Chondrocyte (in vitro differentiated cells): Measurements from ENCODE around the gene TIRAP. TPM values are rescaled to one million over a fixed set of nuclear protein-coding genes. Genes with fewer than 3 reads are reported as not detected.

Experiments
- DNase-seq: peaks from one replicate; pipeline ENCODE4 v3.0.0; 2021; ENCODE audit warnings: mixed read lengths, low spot score
- H3K27ac Mint-ChIP-seq: one replicate; pipeline ENCODE4 v1.8.0; 2021; ENCODE audit warnings: mild to moderate bottlenecking, moderate library complexity, mixed read lengths; ENCODE audit not compliant: unreplicated experiment
- H3K27me3 Mint-ChIP-seq: 2 replicates; pipeline ENCODE4 v1.8.0; 2021; ENCODE audit warnings: low read depth, mixed read lengths
- H3K36me3 Mint-ChIP-seq: 2 replicates; pipeline ENCODE4 v1.8.0; 2021; ENCODE audit warnings: low read depth, mixed read lengths
- H3K4me1 Mint-ChIP-seq: 2 replicates; pipeline ENCODE4 v1.8.0; 2021; ENCODE audit warnings: low read depth, mild to moderate bottlenecking, mixed read lengths
- H3K4me3 Mint-ChIP-seq: one replicate; pipeline ENCODE4 v1.8.0; 2021; ENCODE audit warnings: mild to moderate bottlenecking, moderate library complexity, mixed read lengths; ENCODE audit not compliant: unreplicated experiment
- H3K9me3 Mint-ChIP-seq: 2 replicates; pipeline ENCODE4 v1.8.0; 2021; ENCODE audit warnings: low read depth, mixed read lengths
- CTCF ChIP-seq: fragments of 200-600 bp; sonication (generic); IDR thresholded peaks from 2 replicates; pipeline ENCODE4 v1.5.0; 2021; ENCODE audit warnings: antibody characterized with exemption, mild to moderate bottlenecking, moderate library complexity
- total RNA-seq: library from RNA; stranded (reverse); gene quantifications from 3 replicates; pipeline ENCODE4 v1.2.1, GENCODE V29; 2021

The TIRAP gene
- total RNA-seq, 1 donor from 2014 or later: 8.6 TPM

GRCh38 chr11:126340960-126341606 lies 58.2 kb downstream of the TIRAP start:
- peak overlapping the region; percentile 63 for H3K27ac Mint-ChIP-seq
- H3K4me3 Mint-ChIP-seq: no peak overlapping the region
- TF ChIP-seq CTCF: no peak
- no peaks in the 10 kb centered on the region for H3K9me3 Mint-ChIP-seq
- peaks cover 51% of the 10 kb centered on the region for H3K4me1 Mint-ChIP-seq
- H3K27me3 Mint-ChIP-seq: no peaks in the 10 kb centered on the region
- peak; percentile 37 for DNase-seq
- peaks cover 2% of the 10 kb centered on the region for H3K36me3 Mint-ChIP-seq

GRCh38 chr11:126341760-126342161 lies 58.9 kb downstream of the TIRAP start:
- TF ChIP-seq CTCF: no peak
- Mint-ChIP-seq H3K4me1 (peaks cover 51% of the 10 kb centered on the region), H3K27ac (peak overlapping the region; percentile 80), H3K9me3 (no peaks in the 10 kb centered on the region), H3K4me3 (no peak overlapping the region), H3K36me3 (peaks cover 2% of the 10 kb centered on the region), H3K27me3 (no peaks in the 10 kb centered on the region)
- DNase-seq: peak; percentile 49

GRCh38 chr11:126343051-126343450 lies 60.2 kb downstream of the TIRAP start:
- no peak for TF ChIP-seq CTCF
- Mint-ChIP-seq H3K36me3 (peaks cover 2% of the 10 kb centered on the region), H3K4me1 (peaks cover 54% of the 10 kb centered on the region)

More at GRCh38 chr11:126343051-126343450, 60.2 kb downstream of the TIRAP start:
- no peak overlapping the region for H3K4me3 Mint-ChIP-seq
- no peak overlapping the region for H3K27ac Mint-ChIP-seq
- no peaks in the 10 kb centered on the region for H3K9me3 Mint-ChIP-seq
- DNase-seq: peak; percentile 43
- H3K27me3 Mint-ChIP-seq: no peaks in the 10 kb centered on the region

Other genes with a start within 250 kb of the TIRAP start
- gene CDON, start 220.2 kb upstream of the TIRAP start, total RNA-seq: 17.6 to 26.8 TPM (median 19.9 TPM) in 3 replicates
- gene RPUSD4, start 71.4 kb upstream of the TIRAP start, total RNA-seq: 16.1 to 18.8 TPM (median 16.2 TPM) in 3 replicates
- gene FAM118B, start 71.3 kb upstream of the TIRAP start, total RNA-seq: 23.2 to 25.9 TPM (median 24.3 TPM) in 3 replicates
- 108 to 144 TPM (median 110 TPM) in 3 replicates for gene SRPRA, start 14.2 kb upstream of the TIRAP start, total RNA-seq
- gene FOXRED1, start 13.9 kb upstream of the TIRAP start, total RNA-seq: 19.1 to 32.5 TPM (median 19.3 TPM) in 3 replicates
- gene DCPS, start 21.0 kb downstream of the TIRAP start, total RNA-seq: 12.3 to 14.8 TPM (median 12.4 TPM) in 3 replicates
- 30.7 to 75.9 TPM (median 30.9 TPM) in 3 replicates for gene ST3GAL4, start 72.6 kb downstream of the TIRAP start, total RNA-seq